HG03103 (cell line): ENCODE results near the gene SEC22B.
A peak's percentile ranks its signal among the peaks of the same experiment; 100 is the strongest.
"Not testable (repeated sequence)": the region's sequence is repeated elsewhere in the genome, so short reads cannot be mapped to it uniquely, and the experiment has no call there.

ENCODE experiments used
- ATAC-seq: cut with Tn5 transposase; IDR thresholded peaks from one replicate; pipeline ENCODE4 v1.9.1; 2021; ENCODE audit warnings: low read depth; ENCODE audit not compliant: unreplicated experiment

The SEC22B gene

DNA sequence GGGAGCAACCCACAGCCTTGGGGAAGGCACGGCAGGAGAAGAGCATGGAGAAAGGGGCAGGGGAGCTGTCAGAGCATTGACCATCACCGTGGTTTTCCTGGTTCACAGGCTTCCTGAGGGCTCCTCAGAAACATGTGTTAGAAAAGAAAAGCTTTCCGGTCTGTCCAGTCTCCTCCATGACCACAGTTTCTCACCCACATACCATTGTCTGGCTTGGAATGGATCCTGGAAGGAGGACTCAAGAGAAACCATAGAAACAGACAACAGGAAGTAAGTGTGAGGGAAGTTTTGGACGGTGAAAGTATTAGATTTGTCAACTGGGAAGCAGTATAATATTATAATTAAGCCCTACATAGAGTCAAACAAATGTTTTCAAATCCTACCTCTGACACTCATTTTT, 55.8 kb downstream of the SEC22B start:
- ATAC-seq: not testable (repeated sequence)

DNA sequence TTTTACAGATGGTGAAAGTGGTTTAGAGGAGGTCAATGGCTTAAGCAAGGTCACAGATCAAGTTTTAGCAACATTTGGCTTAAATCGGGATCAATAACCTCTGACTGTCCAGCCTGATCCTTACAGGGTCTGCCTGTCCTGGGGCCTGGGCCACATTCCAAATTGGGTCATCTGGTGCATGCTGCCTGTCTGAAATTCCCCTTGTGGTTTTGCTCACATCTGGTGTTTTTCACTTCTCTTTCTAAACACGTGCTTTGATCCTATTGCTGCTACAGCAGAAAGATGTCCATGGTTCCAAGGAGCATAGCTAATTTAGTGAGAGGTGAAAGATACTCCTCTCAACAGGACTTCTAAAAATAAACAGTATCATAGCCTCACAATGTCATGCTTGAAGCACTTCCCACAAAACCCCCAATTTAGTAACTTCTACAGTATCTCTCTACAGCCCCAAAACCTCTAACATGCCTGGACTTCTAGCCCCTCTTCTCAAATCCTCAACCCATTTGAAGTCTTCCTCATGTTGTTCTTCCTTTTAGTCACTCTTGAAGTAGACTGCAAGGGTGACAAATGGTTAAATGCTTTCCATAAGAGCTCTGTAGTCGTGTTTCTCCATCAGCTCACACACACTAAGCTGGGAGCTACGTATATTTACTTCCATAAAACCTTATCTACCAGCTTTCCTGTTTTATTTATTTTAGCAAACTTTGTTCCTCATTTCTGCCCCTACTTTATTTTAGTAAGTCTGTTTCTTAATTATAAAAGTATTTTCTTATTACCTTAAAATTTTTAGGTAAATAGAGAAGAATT, 58.7 kb downstream of the SEC22B start:
- ATAC-seq: peak; percentile 51

DNA sequence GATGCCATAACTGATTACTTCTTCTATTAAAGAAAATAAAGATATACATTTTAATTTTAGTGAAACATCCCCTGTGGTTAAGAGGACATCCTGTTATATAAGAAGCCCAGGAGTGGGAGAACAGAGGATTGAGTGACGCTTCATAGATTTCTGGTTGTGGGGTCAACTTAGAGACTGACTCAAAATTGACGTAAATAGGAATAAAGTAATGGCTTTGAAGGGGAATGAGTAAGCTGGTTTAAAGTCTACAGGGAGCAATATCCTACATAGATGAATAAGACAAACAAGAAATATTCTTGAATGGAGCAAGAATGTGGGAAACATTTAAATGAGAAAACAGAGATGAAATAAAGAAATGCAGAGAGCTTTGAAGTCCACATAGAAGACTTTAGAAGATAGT, 60.2 kb downstream of the SEC22B start:
- not testable (repeated sequence) for ATAC-seq

DNA sequence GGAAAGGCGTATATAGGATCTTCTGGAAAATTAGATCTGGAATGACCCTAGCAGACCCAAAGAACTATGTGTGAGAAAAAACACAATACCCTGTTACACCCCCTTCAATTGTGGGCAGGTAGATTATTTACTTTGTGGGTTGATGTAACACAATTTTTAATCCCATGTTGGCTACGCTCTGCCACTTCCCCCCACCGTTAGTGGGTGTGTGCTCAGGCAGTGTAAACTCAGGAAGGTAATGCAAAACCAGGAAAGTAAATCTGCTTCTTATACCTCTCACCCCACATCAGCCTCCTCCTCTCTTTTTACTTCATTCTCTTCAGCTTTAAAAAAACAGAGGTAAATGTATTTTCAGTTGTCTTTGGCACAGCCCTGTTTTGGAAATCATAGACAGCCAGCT, 63.2 kb downstream of the SEC22B start:
- not testable (repeated sequence) for ATAC-seq

DNA sequence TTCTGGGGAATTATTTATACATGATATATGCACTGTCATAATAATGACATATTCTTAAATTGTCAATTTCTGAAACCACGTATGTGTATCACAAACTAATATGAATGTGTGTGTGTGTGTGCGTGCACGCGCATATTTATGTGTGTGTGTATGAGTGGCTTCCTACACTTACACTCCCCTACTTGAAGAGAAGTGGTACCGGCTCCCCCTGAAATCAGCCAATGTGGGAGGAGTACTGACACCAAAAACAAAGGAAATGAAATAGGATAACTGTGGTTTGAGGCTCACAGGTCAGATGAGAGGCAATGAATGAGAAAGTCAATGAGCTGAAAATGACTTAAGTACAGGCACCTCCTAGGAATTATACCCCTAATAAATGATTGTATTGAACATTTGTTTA, 64.1 kb downstream of the SEC22B start:
- ATAC-seq: not testable (repeated sequence)

DNA sequence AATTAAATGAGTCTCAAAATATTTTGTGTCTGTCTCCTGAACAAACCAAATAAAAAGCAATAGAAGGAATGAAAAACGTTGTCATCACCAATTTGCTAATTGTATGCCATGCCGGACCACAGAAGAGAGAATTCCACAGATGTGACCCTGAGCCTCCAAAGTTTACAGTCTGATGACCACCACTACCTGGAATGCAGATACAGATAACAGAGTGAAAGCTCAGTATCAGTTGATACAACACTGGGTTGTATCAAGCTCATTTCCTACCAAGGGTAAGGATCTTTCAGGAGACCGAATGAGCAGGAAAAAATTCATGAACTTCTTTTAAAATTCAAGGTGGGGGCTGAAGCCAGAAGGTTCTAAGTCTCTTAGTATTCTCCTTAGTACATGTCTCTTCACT, 64.5 kb downstream of the SEC22B start:
- ATAC-seq: not testable (repeated sequence)

DNA sequence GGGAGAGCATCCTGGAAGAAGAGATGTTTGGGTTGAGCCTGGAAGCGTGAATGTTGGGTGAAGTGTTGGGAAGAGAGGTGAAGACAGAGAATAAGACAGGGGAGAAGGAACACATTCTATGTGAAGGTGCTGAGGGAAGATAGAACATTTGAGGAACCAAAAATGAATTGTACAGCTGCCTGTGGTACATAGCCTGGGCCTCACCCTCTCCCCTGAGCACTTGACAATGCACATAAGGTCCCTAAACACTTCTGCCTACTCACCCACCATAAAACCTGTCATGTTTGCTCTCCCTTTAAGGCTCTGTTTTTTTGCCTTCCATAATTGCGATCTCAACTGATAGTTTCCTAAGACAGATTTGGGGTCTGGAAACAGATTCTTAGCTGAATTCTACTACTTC, 65.3 kb downstream of the SEC22B start:
- ATAC-seq: not testable (repeated sequence)

DNA sequence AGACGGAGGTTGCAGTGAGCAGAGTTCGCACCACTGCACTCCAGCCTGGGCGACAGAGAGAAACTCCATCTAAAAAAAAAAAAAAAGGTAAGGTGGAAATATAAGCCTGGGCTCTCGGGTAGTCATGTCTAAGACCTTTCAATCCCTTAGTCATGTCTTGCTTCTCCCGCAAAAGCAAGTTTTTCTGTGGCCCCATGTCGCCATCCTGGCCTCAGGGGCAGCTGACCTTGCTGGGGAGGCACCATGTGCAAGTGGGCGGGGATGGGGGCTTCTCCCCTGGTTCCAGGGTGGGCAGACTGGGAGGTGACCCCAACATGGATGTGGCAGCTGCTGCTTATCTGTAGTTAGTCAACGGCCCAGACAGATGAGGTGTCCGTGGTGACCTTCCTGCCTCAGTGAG, 66.7 kb downstream of the SEC22B start:
- not testable (repeated sequence) for ATAC-seq

DNA sequence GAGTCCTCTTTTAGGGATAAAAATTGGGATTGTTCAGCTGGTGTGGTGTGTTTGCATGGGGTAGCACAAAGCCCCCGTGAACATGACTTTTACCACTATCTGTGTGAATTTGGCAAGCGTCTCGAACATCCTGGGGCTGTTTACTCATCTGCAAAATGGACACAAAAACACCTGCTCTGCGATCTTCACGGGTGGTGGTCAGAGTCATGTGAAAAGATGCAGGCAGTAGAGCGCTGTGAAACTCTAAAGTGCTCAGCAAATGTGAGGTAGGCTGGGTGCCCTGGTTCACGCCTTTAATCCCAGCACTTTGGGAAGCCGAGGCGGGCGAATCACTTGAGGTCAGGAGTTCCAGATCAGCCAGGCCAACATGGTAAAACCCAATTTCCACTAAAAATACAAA, 67.1 kb downstream of the SEC22B start:
- ATAC-seq: not testable (repeated sequence)

DNA sequence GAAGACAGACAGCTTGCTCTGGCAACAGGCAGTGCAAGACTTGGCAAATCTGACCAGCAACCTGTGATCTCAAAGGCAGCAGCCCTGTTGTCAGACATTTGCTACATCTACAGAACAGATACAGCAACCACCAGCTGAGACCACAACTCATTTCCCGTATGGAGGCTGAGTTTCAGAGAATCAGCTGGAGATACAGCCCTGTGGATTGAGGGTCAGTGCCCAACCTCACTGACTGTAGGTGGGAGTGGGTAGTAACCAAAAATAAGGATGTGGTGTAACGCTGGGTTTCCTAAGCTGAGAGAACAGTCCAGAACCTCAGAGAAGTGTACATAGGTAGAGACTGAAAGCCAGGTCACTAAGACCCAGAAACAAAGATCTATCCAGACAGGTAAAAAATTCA, 71.0 kb downstream of the SEC22B start:
- ATAC-seq: not testable (repeated sequence)

DNA sequence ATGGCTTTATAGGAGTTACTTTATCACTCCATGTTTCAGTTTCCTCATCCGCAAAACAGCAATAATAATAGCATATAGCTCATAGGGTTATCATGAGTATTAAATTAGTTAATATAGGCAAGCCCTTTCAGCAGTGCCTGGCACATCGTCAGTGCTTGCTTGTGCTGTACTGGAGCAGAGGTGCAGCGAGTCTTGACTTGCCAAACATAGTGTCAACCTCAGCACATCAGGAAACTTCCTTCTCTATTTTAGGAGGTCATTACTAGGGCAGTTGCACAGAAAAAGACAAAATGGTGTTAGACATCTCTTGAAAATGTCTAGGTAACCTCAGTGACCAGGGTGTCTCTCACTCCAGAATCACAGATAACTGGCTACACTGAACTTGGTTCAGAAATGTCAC, 72.6 kb downstream of the SEC22B start:
- not testable (repeated sequence) for ATAC-seq

DNA sequence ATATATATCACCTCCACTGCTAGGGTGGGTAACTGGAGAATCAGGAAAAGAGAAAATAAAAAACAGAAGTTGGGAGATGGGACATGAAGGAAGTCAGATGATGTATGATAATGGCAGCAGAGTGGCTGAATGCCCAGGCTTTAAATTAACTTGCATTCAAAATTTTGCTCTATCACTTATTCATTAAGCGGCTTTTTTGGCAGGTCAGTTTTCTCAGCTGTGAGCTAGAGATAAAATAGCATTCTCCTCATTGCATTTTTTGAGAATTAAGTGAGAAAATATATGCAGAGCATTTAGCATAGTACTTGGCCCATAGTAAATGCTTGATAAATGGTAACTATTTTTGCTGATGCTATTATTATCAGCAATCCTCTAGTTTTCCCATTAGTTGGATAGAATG, 74.7 kb downstream of the SEC22B start:
- ATAC-seq: not testable (repeated sequence)
